HEK293 (cell line): ENCODE results near the gene SIRPB2.

Experiments used
- CTCF ChIA-PET: fragments of 350-600 bp; formaldehyde crosslinking; extraction: SDS; loops from one replicate; lab custom pipeline; 2021; ENCODE audit warnings: antibody characterized with exemption; lab: Yijun Ruan, JAX
- POLR2A ChIA-PET: fragments of 300-600 bp; formaldehyde crosslinking; extraction: SDS; loops from one replicate; lab custom pipeline; 2020; ENCODE audit warnings: antibody characterized with exemption, inconsistent platforms; lab: Yijun Ruan, JAX
- H3K27ac ChIP-seq: fragments of 200-500 bp; sonication (Bioruptor generic); 2 replicates; pipeline ENCODE4 v1.5.1; 2014; ENCODE audit warnings: low read depth, low read length, control low read depth, inconsistent platforms; ENCODE audit errors: extremely low read depth
- H3K36me3 ChIP-seq, 2 experiments: fragments of 200-500 bp in 1 of 2; sonication (Bioruptor generic) in 1 of 2; 1 replicate in 1 of 2; 2 replicates in 1 of 2; pipeline ENCODE4 v1.5.1; 2014 to 2017; ENCODE audit warnings: inconsistent platforms in 2 of 2, low read length in 2 of 2; ENCODE audit not compliant: control insufficient read depth in 2 of 2, insufficient read depth in 1 of 2
- H3K4me1 ChIP-seq: fragments of 200-500 bp; sonication (Bioruptor generic); 2 replicates; pipeline ENCODE4 v1.5.1; 2014; ENCODE audit warnings: mild to moderate bottlenecking, low read length, inconsistent platforms; ENCODE audit not compliant: control insufficient read depth, insufficient read depth
- H3K4me3 ChIP-seq: 2 replicates; pipeline ENCODE4 v1.5.1; 2011; ENCODE audit warnings: low read depth, mild to moderate bottlenecking, control low read depth, low read length, moderate library complexity
- H3K9me3 ChIP-seq: fragments of 200-500 bp; sonication (Bioruptor generic); 2 replicates; pipeline ENCODE4 v1.5.1; 2014; ENCODE audit warnings: low read depth, low read length, inconsistent platforms; ENCODE audit not compliant: control insufficient read depth, insufficient read depth
- ELK4 ChIP-seq: IDR thresholded peaks from 2 replicates; pipeline ENCODE4 v1.6.1; 2011; ENCODE audit warnings: mild to moderate bottlenecking, low read depth, low read length, borderline replicate concordance
- KLF16 ChIP-seq: fragments of 450-650 bp; formaldehyde crosslinking; IDR thresholded peaks from 2 replicates; pipeline ENCODE4 v1.5.1; 2017; ENCODE audit warnings: missing biosample characterization, missing genetic modification characterization
- ZFP3 ChIP-seq: fragments of 450-650 bp; formaldehyde crosslinking; IDR thresholded peaks from 2 replicates; pipeline ENCODE4 v1.5.1; 2016; ENCODE audit warnings: low read depth, missing biosample characterization, missing genetic modification characterization
- ZNF184 ChIP-seq: fragments of 450-650 bp; IDR thresholded peaks from 2 replicates; pipeline ENCODE4 v1.5.1; 2018; ENCODE audit warnings: missing biosample characterization, mild to moderate bottlenecking, missing genetic modification characterization
- ZNF223 ChIP-seq: fragments of 450-650 bp; formaldehyde crosslinking; IDR thresholded peaks from 2 replicates; pipeline ENCODE4 v1.5.1; 2016; ENCODE audit warnings: missing biosample characterization, missing genetic modification characterization
- ZNF26 ChIP-seq: fragments of 450-650 bp; formaldehyde crosslinking; IDR thresholded peaks from 2 replicates; pipeline ENCODE4 v1.5.1; 2016; ENCODE audit warnings: missing biosample characterization, missing genetic modification characterization
- ZNF335 ChIP-seq: fragments of 450-650 bp; formaldehyde crosslinking; conservative IDR thresholded peaks from 2 replicates; pipeline ENCODE4 v1.5.1; 2016; ENCODE audit warnings: missing biosample characterization, missing genetic modification characterization
- ZNF350 ChIP-seq: fragments of 450-650 bp; formaldehyde crosslinking; IDR thresholded peaks from 2 replicates; pipeline ENCODE4 v1.5.0; 2017; ENCODE audit warnings: missing biosample characterization, mild to moderate bottlenecking, missing genetic modification characterization
- ZNF501 ChIP-seq: fragments of 450-650 bp; formaldehyde crosslinking; IDR thresholded peaks from 2 replicates; pipeline ENCODE4 v1.5.1; 2016; ENCODE audit warnings: missing biosample characterization, missing genetic modification characterization
- ZNF549 ChIP-seq: fragments of 450-650 bp; IDR thresholded peaks from 2 replicates; pipeline ENCODE4 v1.5.1; 2018; ENCODE audit warnings: missing biosample characterization, missing genetic modification characterization, mild to moderate bottlenecking, inconsistent platforms, moderate library complexity
- ZNF555 ChIP-seq: fragments of 450-650 bp; formaldehyde crosslinking; conservative IDR thresholded peaks from 2 replicates; pipeline ENCODE4 v1.5.1; 2017; ENCODE audit warnings: missing biosample characterization, mild to moderate bottlenecking, missing genetic modification characterization, inconsistent platforms
- ZNF560 ChIP-seq: fragments of 450-650 bp; formaldehyde crosslinking; IDR thresholded peaks from 2 replicates; pipeline ENCODE4 v1.5.1; 2017; ENCODE audit warnings: missing biosample characterization, missing genetic modification characterization, borderline replicate concordance
- ZNF600 ChIP-seq: fragments of 450-650 bp; formaldehyde crosslinking; IDR thresholded peaks from 2 replicates; pipeline ENCODE4 v1.5.1; 2016; ENCODE audit warnings: missing biosample characterization, missing genetic modification characterization
- ZNF626 ChIP-seq: fragments of 450-650 bp; sonication (Bioruptor Pico); formaldehyde crosslinking; IDR thresholded peaks from 2 replicates; pipeline ENCODE4 v1.5.1; 2018; ENCODE audit warnings: missing biosample characterization, missing genetic modification characterization, inconsistent platforms
- ZNF830 ChIP-seq: fragments of 450-650 bp; IDR thresholded peaks from 2 replicates; pipeline ENCODE4 v1.5.0; 2018; ENCODE audit warnings: missing biosample characterization, missing genetic modification characterization, low read depth, mild to moderate bottlenecking, moderate library complexity
- ZSCAN18 ChIP-seq: fragments of 450-650 bp; formaldehyde crosslinking; IDR thresholded peaks from 2 replicates; pipeline ENCODE4 v1.5.1; 2016; ENCODE audit warnings: missing biosample characterization, missing genetic modification characterization
- TF ChIP-seq, protein P1 (sequence below): fragments of 450-650 bp; formaldehyde crosslinking; IDR thresholded peaks from 2 replicates; pipeline ENCODE4 v1.5.1; 2016; ENCODE audit warnings: missing biosample characterization, missing genetic modification characterization
- TF ChIP-seq, protein P2 (sequence below): fragments of 450-650 bp; formaldehyde crosslinking; IDR thresholded peaks from 2 replicates; pipeline ENCODE4 v1.5.1; 2016; ENCODE audit warnings: missing biosample characterization, missing genetic modification characterization, low read depth
- TF ChIP-seq, protein P3 (sequence below): fragments of 450-650 bp; formaldehyde crosslinking; IDR thresholded peaks from 2 replicates; pipeline ENCODE4 v1.5.1; 2016; ENCODE audit warnings: missing biosample characterization, missing genetic modification characterization

Gene SIRPB2

GRCh38 chr20:1466211-1467081 lies 24.8 kb downstream of the SIRPB2 start, which contains the start of gene NSFL1C (continued):
- no peak for TF ChIP-seq ELK4
- TF ChIP-seq ZNF555 (tag by site-specific recombination): no peak
- TF ChIP-seq ZNF184: peak; percentile 86; the same call in 1 of the 2 replicates
- peak; percentile 61; the same call in 1 of the 2 replicates for TF ChIP-seq ZNF501 (tag by site-specific recombination)
- peak; percentile 36 for TF ChIP-seq ZNF600
- TF ChIP-seq, protein P1, sequence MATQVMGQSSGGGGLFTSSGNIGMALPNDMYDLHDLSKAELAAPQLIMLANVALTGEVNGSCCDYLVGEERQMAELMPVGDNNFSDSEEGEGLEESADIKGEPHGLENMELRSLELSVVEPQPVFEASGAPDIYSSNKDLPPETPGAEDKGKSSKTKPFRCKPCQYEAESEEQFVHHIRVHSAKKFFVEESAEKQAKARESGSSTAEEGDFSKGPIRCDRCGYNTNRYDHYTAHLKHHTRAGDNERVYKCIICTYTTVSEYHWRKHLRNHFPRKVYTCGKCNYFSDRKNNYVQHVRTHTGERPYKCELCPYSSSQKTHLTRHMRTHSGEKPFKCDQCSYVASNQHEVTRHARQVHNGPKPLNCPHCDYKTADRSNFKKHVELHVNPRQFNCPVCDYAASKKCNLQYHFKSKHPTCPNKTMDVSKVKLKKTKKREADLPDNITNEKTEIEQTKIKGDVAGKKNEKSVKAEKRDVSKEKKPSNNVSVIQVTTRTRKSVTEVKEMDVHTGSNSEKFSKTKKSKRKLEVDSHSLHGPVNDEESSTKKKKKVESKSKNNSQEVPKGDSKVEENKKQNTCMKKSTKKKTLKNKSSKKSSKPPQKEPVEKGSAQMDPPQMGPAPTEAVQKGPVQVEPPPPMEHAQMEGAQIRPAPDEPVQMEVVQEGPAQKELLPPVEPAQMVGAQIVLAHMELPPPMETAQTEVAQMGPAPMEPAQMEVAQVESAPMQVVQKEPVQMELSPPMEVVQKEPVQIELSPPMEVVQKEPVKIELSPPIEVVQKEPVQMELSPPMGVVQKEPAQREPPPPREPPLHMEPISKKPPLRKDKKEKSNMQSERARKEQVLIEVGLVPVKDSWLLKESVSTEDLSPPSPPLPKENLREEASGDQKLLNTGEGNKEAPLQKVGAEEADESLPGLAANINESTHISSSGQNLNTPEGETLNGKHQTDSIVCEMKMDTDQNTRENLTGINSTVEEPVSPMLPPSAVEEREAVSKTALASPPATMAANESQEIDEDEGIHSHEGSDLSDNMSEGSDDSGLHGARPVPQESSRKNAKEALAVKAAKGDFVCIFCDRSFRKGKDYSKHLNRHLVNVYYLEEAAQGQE (tag by site-specific recombination): 0 out of 2 replicates have a peak, but pooled peaks have one; percentile 28
- no peak for TF ChIP-seq ZNF549 (tag by site-specific recombination)
- TF ChIP-seq ZNF223 (tag by site-specific recombination): no peak

DNA sequence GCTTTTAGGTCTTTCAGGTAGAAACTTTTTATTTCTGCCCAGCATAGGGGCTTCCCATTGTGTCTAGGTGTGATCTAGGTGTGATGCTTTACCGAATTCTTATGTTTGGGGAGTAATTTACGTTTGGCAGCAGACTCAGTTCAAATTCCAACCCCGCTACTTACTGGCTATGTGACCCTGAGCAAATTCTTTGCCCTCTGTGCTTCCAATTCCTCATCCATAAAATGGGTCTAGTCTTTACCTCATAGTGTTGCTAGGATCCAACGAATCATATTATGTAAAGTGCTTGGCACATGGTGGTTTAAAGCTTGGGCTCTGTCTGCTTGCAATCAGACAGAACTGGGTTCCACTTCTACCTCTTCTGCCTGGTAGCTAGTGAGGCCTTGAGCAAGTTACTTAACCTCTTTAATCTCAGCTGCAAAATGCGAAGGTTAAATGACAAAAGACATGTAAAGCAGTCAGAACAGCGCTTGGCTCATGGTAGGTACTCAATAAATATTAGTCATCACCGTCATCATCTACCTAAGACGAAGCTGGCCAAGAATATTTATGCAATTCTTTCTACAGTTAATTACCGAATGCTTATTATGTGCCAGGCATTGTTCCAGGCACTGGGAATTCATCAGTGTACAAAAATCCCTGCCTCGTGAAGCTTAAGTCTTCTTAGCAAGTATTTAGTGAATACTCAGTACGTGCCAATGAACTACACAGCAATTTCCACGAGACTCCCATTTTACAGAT lies 25.6 kb downstream of the SIRPB2 start:
- H3K27ac ChIP-seq: peak overlapping the region; percentile 89; the same call in 1 of the 2 replicates
- peaks cover 8% of the 10 kb centered on the region for H3K4me1 ChIP-seq
- H3K9me3 ChIP-seq: no peaks in the 10 kb centered on the region
- ChIA-PET CTCF (interaction anchor here (0.6 to 5.0 kb wide), 13 partner anchors 11 to 707 kb away, joined by 3 to 60 read pairs (median 3); no protein-coding TSS in a partner anchor), POLR2A (interaction anchor here (1.1 kb wide), 1 partner anchor 11 kb away, joined by 4 read pairs; no protein-coding TSS in a partner anchor)
- H3K4me3 ChIP-seq: peak overlapping the region; percentile 87
- peaks cover 18 to 46% of the 10 kb centered on the region in 2 experiments for H3K36me3 ChIP-seq
- TF ChIP-seq ZNF830 (no peak), ZNF335 (tag by site-specific recombination) (no peak), ZNF560 (no peak), ZFP3 (tag by site-specific recombination) (no peak), KLF16 (tag by site-specific recombination) (no peak), ZNF626 (tag by site-specific recombination) (no peak), ZSCAN18 (tag by site-specific recombination) (no peak), ZNF26 (tag by site-specific recombination) (no peak), ZNF350 (no peak)
- TF ChIP-seq, protein P2, sequence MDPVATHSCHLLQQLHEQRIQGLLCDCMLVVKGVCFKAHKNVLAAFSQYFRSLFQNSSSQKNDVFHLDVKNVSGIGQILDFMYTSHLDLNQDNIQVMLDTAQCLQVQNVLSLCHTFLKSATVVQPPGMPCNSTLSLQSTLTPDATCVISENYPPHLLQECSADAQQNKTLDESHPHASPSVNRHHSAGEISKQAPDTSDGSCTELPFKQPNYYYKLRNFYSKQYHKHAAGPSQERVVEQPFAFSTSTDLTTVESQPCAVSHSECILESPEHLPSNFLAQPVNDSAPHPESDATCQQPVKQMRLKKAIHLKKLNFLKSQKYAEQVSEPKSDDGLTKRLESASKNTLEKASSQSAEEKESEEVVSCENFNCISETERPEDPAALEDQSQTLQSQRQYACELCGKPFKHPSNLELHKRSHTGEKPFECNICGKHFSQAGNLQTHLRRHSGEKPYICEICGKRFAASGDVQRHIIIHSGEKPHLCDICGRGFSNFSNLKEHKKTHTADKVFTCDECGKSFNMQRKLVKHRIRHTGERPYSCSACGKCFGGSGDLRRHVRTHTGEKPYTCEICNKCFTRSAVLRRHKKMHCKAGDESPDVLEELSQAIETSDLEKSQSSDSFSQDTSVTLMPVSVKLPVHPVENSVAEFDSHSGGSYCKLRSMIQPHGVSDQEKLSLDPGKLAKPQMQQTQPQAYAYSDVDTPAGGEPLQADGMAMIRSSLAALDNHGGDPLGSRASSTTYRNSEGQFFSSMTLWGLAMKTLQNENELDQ (tag by site-specific recombination): no peak
- TF ChIP-seq, protein P3, sequence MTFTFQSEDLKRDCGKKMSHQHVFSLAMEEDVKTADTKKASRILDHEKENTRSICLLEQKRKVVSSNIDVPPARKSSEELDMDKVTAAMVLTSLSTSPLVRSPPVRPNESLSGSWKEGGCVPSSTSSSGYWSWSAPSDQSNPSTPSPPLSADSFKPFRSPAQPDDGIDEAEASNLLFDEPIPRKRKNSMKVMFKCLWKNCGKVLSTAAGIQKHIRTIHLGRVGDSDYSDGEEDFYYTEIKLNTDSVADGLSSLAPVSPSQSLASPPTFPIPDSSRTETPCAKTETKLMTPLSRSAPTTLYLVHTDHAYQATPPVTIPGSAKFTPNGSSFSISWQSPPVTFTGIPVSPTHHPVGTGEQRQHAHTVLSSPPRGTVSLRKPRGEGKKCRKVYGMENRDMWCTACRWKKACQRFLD (tag by site-specific recombination): no peak
